Liver (tissue), 3 donors: Measurements from ENCODE around the gene ZNF726.

ENCODE experiments used
- ATF3 ChIP-seq: IDR thresholded peaks from 2 replicates; pipeline ENCODE4 v1.6.1; 2016; ENCODE audit warnings: antibody characterized with exemption
- CTCF ChIP-seq: fragments of 150-350 bp; IDR thresholded peaks from 2 replicates; pipeline ENCODE4 v1.5.1; 2017; ENCODE audit warnings: improper control_type of control experiment, low read depth, low read length; ENCODE audit not compliant: missing input control
- EGR1 ChIP-seq, 2 donors: IDR thresholded peaks; 2 replicates each; pipeline ENCODE4 v1.6.1; 2016 to 2018; ENCODE audit warnings: antibody characterized with exemption in 2 of 2, low read depth in 2 of 2
- FOXA1 ChIP-seq: IDR thresholded peaks from 2 replicates; pipeline ENCODE4 v1.6.1; 2016; ENCODE audit warnings: antibody characterized with exemption
- GABPA ChIP-seq, 2 donors: IDR thresholded peaks in 1 of 2; conservative IDR thresholded peaks in 1 of 2; 2 replicates each; pipeline ENCODE4 v1.6.1; 2016; ENCODE audit warnings: antibody characterized with exemption in 2 of 2, mild to moderate bottlenecking in 1 of 2, moderate library complexity in 1 of 2
- MAX ChIP-seq: IDR thresholded peaks from 2 replicates; pipeline ENCODE4 v1.6.1; 2016; ENCODE audit warnings: antibody characterized with exemption
- REST ChIP-seq: IDR thresholded peaks from 2 replicates; pipeline ENCODE4 v1.6.1; 2016; ENCODE audit warnings: antibody characterized with exemption, mild to moderate bottlenecking
- RXRA ChIP-seq, 2 donors: IDR thresholded peaks; 2 replicates each; pipeline ENCODE4 v1.6.1; 2017 to 2018; ENCODE audit warnings: antibody characterized with exemption in 2 of 2, mild to moderate bottlenecking in 1 of 2
- TAF1 ChIP-seq: conservative IDR thresholded peaks from 2 replicates; pipeline ENCODE4 v1.6.1; 2016; ENCODE audit warnings: antibody characterized with exemption, mild to moderate bottlenecking
- YY1 ChIP-seq: IDR thresholded peaks from 2 replicates; pipeline ENCODE4 v1.6.1; 2016; ENCODE audit warnings: antibody characterized with exemption, mild to moderate bottlenecking
- ZBTB33 ChIP-seq: IDR thresholded peaks from 2 replicates; pipeline ENCODE4 v1.6.1; 2016; ENCODE audit warnings: antibody characterized with exemption
- donor health status: healthy.
- donor health status: healthy.

GRCh38 chr19:23925285-23925684 is 10.6 kb downstream of the ZNF726 start:
- TF ChIP-seq CTCF, result no peak
- no peak for TF ChIP-seq REST
- TF ChIP-seq EGR1 (IDR thresholded peaks at IDR 0.05; ENCODE audit: low read depth in 2 of 2), result no peak
- no peak for TF ChIP-seq ATF3
- no peak for TF ChIP-seq YY1
- TF ChIP-seq TAF1, result no peak
- TF ChIP-seq MAX, result no peak
- TF ChIP-seq FOXA1, result no peak
- no peak for TF ChIP-seq GABPA (IDR thresholded peaks at IDR 0.05 in 1 of 2, conservative IDR thresholded peaks at IDR 0.05 in 1 of 2)
- TF ChIP-seq RXRA (IDR thresholded peaks at IDR 0.05), result no peak
- no peak for TF ChIP-seq ZBTB33
